HL-60 (cell line): ENCODE measurements around the gene NME7.

Source experiments
- DNase-seq, 2 experiments: peaks; one replicate each; pipeline ENCODE4 v3.0.0-alpha.2; 2010 to 2020; ENCODE audit warnings: low read depth in 1 of 2, low spot score in 1 of 2
- H3K27ac ChIP-seq: fragments of 250-450 bp; sonication (Bioruptor Pico); replicated peaks from 2 replicates; pipeline ENCODE4 v1.5.1; 2020; ENCODE audit warnings: mild to moderate bottlenecking, moderate library complexity
- H3K27me3 ChIP-seq: fragments of 250-450 bp; sonication (Bioruptor Pico); 2 replicates; pipeline ENCODE4 v1.5.1; 2021; ENCODE audit warnings: mild to moderate bottlenecking, moderate library complexity; ENCODE audit not compliant: insufficient read depth, poor library complexity, severe bottlenecking
- H3K4me3 ChIP-seq: replicated peaks from 2 replicates; pipeline ENCODE4 v1.5.1; 2011; ENCODE audit warnings: mild to moderate bottlenecking, control low read depth, low read length; ENCODE audit not compliant: insufficient read depth
- CTCF ChIP-seq: IDR thresholded peaks from one replicate; pipeline ENCODE4 v1.5.1; 2011; ENCODE audit warnings: low read length, control low read depth, inconsistent platforms; ENCODE audit not compliant: insufficient read depth
- GABPA ChIP-seq: IDR thresholded peaks from 2 replicates; pipeline ENCODE4 v1.6.1; 2012; ENCODE audit warnings: low read depth
- POLR2AphosphoS5 ChIP-seq: IDR thresholded peaks from 2 replicates; pipeline ENCODE4 v1.6.1; 2012; ENCODE audit warnings: low read depth
- REST ChIP-seq: IDR thresholded peaks from 2 replicates; pipeline ENCODE4 v1.6.1; 2012; ENCODE audit warnings: low read depth; ENCODE audit not compliant: insufficient replicate concordance
- SPI1 ChIP-seq: IDR thresholded peaks from 2 replicates; pipeline ENCODE4 v1.6.1; 2012; ENCODE audit warnings: low read depth, mild to moderate bottlenecking, borderline replicate concordance

Gene NME7

DNA sequence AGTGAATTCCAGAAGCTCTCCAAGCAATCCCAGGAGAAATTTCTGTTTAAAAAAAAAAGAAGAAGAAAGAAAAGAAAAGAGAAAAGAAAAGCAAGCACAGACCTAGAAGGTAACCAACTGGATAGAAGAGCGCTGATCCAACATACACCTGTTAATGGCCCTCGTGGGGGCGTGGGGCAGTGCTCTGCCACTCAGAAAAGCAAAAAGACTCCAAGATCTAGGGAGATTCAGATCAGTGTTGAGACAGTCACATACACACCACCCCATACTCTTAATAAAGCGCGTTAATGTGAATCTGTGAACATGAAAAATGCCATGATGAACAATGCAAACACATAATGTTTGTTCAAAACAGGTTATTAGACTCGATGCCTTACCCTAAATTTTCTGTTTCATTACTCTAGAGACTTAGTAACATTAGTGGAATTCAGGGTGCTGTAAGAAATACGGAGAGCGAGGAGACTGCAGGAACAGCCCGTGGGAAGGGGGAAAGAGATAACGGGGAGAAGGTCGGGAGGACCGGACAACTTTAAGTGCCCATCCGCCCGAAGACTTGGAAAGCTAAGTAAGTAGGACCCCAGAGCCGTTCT, 406 bp downstream of the NME7 start:
- no peak for DNase-seq
- TF ChIP-seq GABPA (no peak), POLR2AphosphoS5 (no peak), REST (no peak), SPI1 (no peak), CTCF (no peak)
- H3K4me3 ChIP-seq = peak overlapping the region; percentile 88
- no peaks in the 10 kb centered on the region for H3K27me3 ChIP-seq
- H3K27ac ChIP-seq = peak overlapping the region; percentile 81

GRCh38 chr1:169364948-169365347, 2.6 kb downstream of the NME7 start:
- no peak for TF ChIP-seq SPI1
- no peak for TF ChIP-seq GABPA
- TF ChIP-seq REST = no peak
- no peak for TF ChIP-seq POLR2AphosphoS5
- TF ChIP-seq CTCF = no peak
- H3K27ac ChIP-seq = no peak overlapping the region

DNA sequence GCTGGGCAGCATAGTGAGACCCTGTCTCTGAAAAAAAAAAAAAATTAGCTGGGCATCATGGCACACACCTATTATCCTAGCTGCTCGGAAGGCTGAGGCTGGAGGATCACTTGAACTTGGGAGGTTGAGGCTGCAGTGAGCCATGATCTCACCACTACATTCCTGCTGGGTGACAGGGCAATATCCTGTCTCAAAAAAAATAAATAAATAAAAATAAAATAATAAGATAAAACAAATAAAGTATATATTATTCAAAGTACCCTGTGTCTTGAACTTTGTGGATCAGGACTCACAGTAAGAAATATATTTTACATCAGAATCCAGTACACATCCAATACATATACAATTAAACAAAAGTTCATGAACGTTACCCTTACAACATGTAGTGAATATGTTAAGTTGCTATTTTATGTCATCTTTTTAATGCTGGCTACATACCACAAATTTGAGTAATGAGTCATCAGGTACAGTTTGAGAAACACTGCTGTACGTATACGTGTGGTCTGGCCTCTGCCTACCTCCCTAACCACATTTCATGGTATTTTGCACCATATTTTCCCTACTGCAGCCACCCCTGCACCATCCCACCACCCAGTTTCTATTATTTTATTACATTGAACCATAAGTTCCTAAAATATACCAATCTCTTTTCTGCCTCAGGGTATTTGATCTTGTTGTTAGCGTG, 4.4 kb downstream of the NME7 start:
- H3K27me3 ChIP-seq = no peaks in the 10 kb centered on the region
- peak in 1 of 2 experiments; percentile 53 for DNase-seq
- H3K27ac ChIP-seq = no peak overlapping the region
- no peak overlapping the region for H3K4me3 ChIP-seq
- no peak for TF ChIP-seq POLR2AphosphoS5
- no peak for TF ChIP-seq CTCF
- no peak for TF ChIP-seq GABPA
- no peak for TF ChIP-seq SPI1
- TF ChIP-seq REST = no peak

More at GRCh38 chr1:169364948-169365347, 2.6 kb downstream of the NME7 start:
- Histone ChIP-seq H3K27me3 (no peaks in the 10 kb centered on the region), H3K4me3 (no peak overlapping the region)
- DNase-seq = no peak
